ENCODE measurements around the gene MKNK2. TPM values are rescaled to one million over a fixed set of nuclear protein-coding genes. Genes with fewer than 3 reads are reported as not detected.

MKNK2 gene
- total and polyA plus RNA-seq, 3 donors from 2014 or later, result 76.5 to 103 (median 93.0) TPM

- 63 to 89% methylated on average over 1 to 23 of the region's 23 CpGs for WGBS, 2 donors
- intact Hi-C loops (cut with DNase I; ENCODE audit: low total_unique reads), result no loop called here
- Histone ChIP-seq H3K4me1 (peaks cover 42% of the 10 kb centered on the region), H3K36me3 (ENCODE audit: low read depth, missing control alignments) (no peaks in the 10 kb centered on the region), H3K4me3 (no peak overlapping the region), H3K27ac (peak overlapping the region; percentile 94 to 100), H3K27me3 (no peaks in the 10 kb centered on the region), H3K9me3 (no peaks in the 10 kb centered on the region)
- no peak for DNase-seq
- TF ChIP-seq CTCF (IDR thresholded peaks at IDR 0.05) (no peak), POLR2A (IDR thresholded peaks at IDR 0.05) (no peak)
Observed at GRCh38 chr19:2057484-2058469, 6.7 kb upstream of the MKNK2 start.

GRCh38 chr19:2056837-2057192 is 5.8 kb upstream of the MKNK2 start:
- no peak for DNase-seq
- no peak overlapping the region for H3K4me3 ChIP-seq
- intact Hi-C loops (cut with DNase I; ENCODE audit: low total_unique reads), result no loop called here
- 49 to 57% methylated on average over 5 of the region's 5 CpGs for WGBS, 2 donors
- H3K27ac ChIP-seq, result peak overlapping the region; percentile 86 to 94
- no peak for TF ChIP-seq CTCF (IDR thresholded peaks at IDR 0.05)
- TF ChIP-seq POLR2A (IDR thresholded peaks at IDR 0.05), result no peak
- no peaks in the 10 kb centered on the region for H3K9me3 ChIP-seq
- H3K36me3 ChIP-seq (ENCODE audit: low read depth, missing control alignments), result no peaks in the 10 kb centered on the region
- no peaks in the 10 kb centered on the region for H3K27me3 ChIP-seq
- peaks cover 39% of the 10 kb centered on the region for H3K4me1 ChIP-seq

- peaks cover 43% of the 10 kb centered on the region for H3K4me1 ChIP-seq
- H3K27me3 ChIP-seq, result no peaks in the 10 kb centered on the region
- peak; percentile 62 for DNase-seq
- peak overlapping the region; percentile 86 to 94 for H3K27ac ChIP-seq
- H3K4me3 ChIP-seq, result no peak overlapping the region
- 39 to 61% methylated on average over 15 to 22 of the region's 22 CpGs for WGBS, 2 donors
- intact Hi-C loops (cut with DNase I; ENCODE audit: low total_unique reads), result no loop called here
- H3K9me3 ChIP-seq, result no peaks in the 10 kb centered on the region
- no peaks in the 10 kb centered on the region for H3K36me3 ChIP-seq (ENCODE audit: low read depth, missing control alignments)
- TF ChIP-seq POLR2A (IDR thresholded peaks at IDR 0.05), result no peak
- TF ChIP-seq CTCF (IDR thresholded peaks at IDR 0.05), result no peak
Observed at GRCh38 chr19:2055931-2056836, 5.1 kb upstream of the MKNK2 start.

- H3K4me1 ChIP-seq, result peaks cover 31% of the 10 kb centered on the region
- WGBS, 2 donors, result 75 to 83% methylated on average over 8 of the region's 8 CpGs
Observed at GRCh38 chr19:2054763-2055162, 3.7 kb upstream of the MKNK2 start.

More at GRCh38 chr19:2054763-2055162, 3.7 kb upstream of the MKNK2 start:
- no peak for DNase-seq
- Histone ChIP-seq H3K9me3 (no peaks in the 10 kb centered on the region), H3K36me3 (ENCODE audit: low read depth, missing control alignments) (no peaks in the 10 kb centered on the region), H3K27me3 (no peaks in the 10 kb centered on the region), H3K4me3 (no peak overlapping the region), H3K27ac (peak overlapping the region; percentile 19 to 71)
- no peak for TF ChIP-seq POLR2A (IDR thresholded peaks at IDR 0.05)
- no peak for TF ChIP-seq CTCF (IDR thresholded peaks at IDR 0.05)
- intact Hi-C loops (cut with DNase I; ENCODE audit: low total_unique reads), result no loop called here
